Embryonic facial prominence (tissue), 1 donor: Measurements from ENCODE around the gene ZNF883.

Experiments
- DNase-seq: peaks from one replicate; pipeline ENCODE4 v3.0.0-alpha.2; 2016; ENCODE audit errors: extremely low spot score

The ZNF883 gene

DNA sequence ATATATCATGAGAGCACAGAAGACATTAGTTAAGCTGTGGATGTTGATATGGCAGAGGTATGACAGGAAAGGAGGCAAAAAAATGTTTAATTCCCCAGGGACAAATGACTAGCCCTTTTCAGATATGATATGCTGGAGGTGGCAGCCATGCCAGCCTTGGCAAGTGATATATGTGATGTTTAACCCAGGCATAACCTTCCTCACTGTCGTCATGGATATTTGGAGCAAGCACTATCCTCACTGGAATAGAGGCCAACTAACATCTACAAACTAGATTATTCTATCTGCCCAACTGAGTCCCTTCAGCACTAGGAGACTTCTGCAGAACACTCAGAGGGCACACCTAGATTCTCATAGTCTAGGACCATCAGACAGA, 94.0 kb downstream of the ZNF883 start:
- no peak for DNase-seq

- DNase-seq: no peak
Measured at GRCh38 chr9:112917047-112917986, 94.7 kb downstream of the ZNF883 start.

- DNase-seq: no peak
Measured at GRCh38 chr9:112914524-112914923, 97.5 kb downstream of the ZNF883 start.

- no peak for DNase-seq
Measured at GRCh38 chr9:112913326-112913725, 98.7 kb downstream of the ZNF883 start.

DNA sequence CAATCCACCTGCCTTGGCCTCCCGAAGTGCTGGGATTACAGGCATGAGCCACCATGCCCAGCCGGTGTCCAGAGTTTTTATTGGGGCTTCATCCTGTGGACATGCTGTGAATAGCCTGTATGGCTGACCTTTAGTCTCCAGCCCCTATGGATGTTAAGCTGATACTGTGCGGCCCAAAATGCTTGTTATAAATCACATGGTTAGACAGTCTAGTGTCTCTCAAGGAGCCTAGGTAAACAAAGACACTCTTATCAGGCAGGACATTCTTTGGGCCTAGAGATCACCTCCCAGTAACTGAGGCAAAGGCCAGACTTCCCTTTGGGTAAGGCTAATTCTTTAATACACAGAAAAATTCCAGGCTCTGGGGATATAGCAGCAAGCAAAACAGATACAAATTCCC, 99.4 kb downstream of the ZNF883 start:
- DNase-seq: no peak

DNA sequence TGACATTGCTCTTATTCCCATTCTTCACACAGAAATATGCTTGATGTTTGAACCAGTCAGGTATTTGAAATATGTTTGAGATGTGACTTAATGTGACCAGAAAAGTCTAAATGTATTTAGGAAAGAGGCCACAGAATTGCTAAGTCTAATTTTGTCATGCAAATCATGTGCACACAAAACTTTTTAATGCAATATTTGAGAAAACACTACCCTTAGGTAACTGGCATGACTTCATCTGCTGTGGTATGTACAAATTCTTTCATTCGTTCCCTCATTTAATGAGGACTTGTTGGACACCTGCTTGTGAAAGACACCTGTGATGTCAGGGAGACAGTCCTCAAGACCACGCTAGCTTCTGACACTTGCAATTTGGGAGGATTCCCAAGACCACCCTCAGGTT, 100.3 kb downstream of the ZNF883 start:
- no peak for DNase-seq
